Measurements from ENCODE around the gene ANKS4B.
"Not testable (repeated sequence)": the region's sequence is repeated elsewhere in the genome, so short reads cannot be mapped to it uniquely, and the experiment has no call there.

ANKS4B gene

DNA sequence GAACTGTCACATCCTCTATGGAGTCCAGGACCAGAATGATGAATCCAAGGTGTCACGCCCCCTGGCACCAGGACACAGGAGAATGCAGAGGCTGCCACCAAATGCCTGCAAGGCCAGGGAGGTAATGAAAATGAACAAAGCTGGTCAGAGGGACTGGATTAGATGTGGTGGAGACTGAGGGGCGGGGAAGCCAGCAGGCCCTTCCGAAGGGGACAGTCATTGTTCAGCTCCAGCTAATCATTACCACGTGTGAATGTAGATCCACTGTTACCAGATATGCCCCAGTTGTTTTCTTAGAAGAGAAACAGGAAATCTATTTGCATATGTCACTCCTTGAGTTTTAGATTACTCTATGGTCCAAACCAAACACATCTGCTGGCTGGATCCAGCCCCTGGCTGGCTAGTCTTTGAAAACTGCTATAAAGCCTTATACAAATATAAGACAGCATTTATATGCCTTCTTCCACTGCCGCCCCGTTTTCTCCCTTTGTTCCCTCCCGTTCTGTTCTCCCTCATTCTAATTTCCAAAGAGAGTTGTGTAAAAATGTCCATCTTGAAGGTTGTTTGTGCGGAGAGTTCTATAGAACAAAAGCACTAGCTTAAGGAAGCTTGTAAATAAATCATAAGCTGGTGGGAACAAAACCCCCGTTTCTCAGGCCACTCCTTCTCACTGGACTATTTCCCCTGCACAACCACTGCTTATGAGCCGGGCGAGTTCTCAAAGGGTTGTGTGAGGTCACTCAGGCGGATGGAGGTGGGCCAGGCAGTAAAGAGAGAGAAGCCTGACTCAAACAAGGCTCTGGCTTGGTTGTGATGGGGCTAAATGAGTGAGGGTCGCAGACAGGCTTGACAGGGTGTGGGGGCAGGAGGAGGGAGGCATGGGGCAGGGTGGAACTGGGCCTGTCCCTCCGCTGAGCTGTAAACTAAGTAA lies 30.4 kb downstream of the ANKS4B start:
- DNase-seq: no peak

DNA sequence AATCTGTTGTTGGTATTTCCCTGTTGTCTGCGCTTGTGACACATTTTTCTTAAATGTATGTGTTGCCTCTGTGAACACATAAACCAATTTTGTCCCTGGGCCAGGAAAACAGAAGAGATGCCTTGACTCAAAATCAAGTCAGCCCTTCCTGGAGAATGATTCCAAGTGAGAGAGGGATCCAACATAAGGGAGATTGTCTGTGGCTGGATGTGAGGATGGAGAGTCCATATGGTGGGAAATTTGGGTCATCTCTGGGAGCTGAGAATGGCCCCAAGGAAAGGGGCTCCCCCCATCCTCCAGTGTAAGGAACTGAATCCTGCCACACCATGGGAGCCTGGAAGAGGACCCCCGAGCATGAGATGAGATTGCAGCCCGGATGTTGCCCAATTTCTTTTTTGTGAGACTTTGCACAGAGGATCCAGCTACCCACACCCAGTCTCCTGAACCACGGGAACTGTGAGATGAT lies 31.1 kb downstream of the ANKS4B start:
- DNase-seq: no peak

DNA sequence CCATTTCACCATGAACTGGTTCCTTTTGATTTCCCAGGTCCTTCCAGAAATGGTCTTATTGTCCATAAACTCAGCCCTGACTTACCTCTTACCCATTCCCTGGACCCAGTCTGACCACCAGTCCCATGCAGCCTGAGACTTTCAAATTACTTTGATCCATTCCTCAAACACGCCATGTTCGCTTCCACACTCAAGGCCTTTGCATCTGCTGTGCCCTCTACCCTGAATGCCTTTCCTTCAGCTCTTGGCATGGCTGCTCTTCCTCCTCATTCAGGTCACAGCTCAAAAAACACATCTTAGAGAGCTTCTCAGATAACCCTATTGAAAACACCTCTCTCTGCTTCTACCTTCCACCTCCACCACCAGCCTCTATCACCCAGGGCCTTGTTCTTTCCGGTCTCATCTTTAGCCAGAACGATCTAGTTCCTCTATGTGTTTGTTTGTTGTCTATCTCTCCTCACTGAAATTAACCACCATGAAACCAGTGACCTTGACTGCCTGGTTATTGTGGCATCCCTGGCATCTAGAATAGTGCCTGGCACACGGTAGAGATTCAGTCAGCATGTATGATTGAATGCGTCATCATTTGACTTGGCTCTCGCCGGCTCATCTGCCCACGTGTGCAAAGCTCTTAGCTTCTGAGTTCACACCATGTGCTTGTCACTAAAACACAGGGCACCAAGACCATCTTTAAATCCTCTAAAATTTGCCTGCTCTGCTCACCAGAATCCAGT lies 31.8 kb downstream of the ANKS4B start:
- no peak for DNase-seq

DNA sequence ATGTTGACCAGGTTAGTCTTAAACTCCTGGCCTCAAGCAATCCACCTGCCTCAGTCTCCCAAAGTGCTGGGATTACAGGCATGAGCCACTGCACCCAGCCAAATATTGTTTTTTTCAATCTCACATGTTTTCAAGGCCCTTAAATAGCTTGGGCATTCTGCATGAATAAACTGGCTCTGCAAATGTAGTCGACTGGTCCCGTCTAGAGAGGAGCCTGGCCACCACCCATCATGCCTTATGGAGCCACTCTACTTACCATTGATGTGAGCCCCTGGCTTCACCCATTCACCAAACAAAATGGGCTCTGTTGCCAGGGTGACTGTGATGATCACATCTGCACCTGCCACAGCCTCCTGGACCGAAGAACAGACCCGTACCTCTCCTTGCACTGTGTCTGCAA lies 33.8 kb downstream of the ANKS4B start:
- DNase-seq: no peak

DNA sequence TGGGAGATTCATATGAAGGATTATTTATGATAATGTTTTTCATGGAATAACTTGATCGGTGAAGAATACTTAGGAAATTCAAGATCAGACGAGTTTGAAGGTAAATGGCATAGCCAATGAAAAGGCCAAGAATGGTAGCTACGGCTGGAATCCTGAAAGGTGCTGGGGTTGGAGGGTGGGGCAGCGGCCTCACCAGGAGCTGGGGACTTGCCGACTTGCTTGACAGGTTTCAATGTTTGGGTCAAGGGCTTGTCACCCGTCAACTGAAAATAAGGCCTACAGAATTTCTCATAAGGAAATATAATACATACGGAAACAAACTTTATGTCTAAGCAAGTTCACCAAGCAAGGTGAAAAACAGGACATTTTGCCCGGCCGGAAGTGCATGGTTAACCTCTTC lies 34.7 kb downstream of the ANKS4B start:
- DNase-seq: no peak

DNA sequence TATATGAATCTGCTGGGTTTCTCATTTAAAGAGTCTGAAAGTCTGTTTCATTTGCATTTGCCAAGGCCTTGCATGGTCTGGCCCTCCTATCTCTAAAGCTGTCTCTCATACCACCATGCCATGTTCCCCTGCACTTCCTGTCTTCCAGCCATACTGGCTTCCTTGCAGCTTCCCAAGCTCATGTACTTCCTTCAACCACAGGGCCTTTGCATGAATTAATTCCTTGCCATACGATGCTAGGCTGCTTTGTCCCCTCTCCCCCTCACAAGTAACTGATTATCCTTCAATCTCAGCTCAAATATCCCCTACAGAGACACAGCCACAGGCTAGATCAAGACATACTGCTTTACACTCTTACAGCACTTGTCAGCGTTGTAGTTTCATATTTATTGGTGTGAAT lies 38.8 kb downstream of the ANKS4B start:
- DNase-seq: no peak

DNA sequence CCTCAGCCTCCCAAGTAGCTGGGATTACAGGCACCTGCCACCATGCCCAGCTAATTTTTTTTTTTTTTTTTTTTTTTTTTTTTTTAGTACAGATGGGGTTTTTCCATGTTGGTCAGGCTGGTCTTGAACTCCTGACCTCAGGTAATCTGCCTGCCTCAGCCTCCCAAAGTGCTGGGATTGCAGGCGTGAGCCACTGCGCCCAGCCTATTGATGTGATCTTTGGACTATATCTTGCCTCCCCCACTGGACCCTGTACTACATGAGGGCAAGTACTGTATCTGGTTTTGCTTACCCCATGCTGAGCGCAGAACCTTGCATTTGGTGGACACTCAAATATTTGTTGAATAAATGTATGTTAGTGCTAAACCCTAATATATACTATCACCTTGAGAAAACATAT lies 39.3 kb downstream of the ANKS4B start:
- not testable (repeated sequence) for DNase-seq

DNA sequence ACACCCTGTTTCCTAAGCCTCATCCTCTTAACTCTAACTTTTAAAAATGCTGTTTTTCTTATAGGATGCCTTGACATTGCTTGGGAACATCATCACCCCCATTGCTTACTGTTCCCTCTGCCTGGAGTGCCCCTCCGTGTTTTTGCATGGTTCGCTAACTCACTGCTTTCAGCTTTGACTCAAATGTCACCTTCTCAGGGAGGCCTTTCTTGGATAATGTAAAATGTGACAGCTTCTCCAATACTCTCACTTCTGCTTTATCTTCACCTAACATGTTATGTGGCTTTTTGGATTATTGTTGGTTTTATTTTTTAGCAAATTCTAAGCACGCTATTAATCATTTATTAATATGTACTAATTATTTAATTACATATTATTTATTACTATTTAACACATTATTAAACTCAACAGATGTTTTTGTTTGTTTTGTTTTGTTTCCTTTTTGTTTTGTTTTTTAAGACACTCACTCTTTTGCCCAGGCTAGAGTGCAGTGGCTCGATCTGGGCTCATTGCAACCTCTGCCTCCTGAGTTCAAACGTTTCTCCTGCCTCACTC lies 40.8 kb downstream of the ANKS4B start:
- no peak for DNase-seq

DNA sequence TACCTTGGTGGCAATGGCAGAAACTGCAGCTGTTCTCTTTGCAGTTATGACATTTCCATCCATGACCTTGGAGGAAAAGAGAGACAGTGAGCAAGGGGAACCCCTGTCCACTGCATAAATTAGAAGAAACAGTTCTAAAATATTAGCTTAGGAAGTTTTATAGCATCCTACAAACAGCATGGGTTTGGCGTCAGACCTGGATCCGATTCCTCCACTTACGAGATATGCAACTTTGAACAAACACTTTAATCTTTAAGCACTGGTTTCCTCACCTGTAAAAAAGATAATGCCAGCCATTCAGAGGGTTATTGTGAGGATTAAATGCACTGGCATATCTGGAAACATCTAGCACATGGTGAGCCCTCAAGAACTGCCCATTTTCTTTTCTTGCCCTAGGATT lies 42.0 kb downstream of the ANKS4B start:
- no peak for DNase-seq

DNA sequence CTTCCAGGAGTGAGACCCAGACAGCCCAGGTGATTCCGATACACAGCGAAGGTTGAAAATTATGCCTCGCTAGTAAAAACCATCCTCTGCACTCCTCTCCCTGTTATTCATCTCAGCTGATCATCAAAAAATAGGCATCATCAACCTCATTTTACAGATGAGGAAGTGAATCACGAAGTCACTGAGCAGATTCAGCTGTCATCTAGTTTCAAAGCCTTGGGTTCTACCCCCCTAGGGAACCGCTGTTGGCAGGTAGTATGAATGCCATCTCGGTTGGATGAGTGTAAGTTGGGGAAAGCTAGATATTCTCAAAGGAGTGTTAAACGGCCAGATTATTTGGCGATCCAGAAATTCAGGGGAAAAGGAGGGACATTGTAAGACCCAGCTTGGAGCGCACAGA lies 42.6 kb downstream of the ANKS4B start:
- DNase-seq: no peak

DNA sequence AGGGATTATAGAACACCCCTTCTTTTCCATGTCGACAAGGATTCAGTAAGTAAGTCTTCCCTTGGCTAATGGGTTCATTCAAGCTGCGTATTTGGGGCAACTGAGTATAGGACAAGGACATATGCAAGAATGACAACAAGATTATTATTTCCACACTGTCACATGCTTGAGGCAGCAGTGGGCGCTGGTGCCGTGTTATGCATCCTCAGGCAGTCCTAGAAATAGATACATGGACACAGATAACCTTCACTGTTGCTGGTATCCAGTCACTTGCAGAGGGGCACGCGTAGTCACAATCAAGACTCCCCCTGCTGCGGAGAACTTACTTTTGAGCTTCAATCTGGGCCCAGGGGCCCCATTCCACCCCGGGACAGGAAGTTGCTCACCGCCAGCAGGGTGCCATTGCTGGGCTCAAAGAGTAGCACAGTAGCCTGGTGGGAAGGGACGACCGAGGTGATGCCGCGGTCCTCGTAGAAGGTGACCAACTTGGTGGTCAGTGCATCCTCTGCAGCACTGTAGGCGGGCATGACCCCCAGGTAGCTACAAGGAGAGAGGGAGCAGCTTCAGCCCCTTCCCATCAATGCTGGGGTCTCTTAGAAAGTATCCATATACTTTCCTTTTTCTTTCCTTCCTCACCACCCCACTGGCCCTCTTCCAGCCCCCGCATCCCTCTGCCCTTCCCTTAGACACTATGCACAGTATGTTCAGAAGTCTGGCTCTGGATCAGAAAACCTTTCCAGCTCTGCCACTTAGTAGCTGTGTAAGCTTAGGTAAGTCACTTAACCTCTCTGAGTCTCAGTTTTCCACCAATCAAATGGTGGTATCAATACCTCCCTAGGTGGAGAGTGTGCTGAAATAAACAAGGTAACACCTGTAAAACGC lies 43.8 kb downstream of the ANKS4B start:
- no peak for DNase-seq

DNA sequence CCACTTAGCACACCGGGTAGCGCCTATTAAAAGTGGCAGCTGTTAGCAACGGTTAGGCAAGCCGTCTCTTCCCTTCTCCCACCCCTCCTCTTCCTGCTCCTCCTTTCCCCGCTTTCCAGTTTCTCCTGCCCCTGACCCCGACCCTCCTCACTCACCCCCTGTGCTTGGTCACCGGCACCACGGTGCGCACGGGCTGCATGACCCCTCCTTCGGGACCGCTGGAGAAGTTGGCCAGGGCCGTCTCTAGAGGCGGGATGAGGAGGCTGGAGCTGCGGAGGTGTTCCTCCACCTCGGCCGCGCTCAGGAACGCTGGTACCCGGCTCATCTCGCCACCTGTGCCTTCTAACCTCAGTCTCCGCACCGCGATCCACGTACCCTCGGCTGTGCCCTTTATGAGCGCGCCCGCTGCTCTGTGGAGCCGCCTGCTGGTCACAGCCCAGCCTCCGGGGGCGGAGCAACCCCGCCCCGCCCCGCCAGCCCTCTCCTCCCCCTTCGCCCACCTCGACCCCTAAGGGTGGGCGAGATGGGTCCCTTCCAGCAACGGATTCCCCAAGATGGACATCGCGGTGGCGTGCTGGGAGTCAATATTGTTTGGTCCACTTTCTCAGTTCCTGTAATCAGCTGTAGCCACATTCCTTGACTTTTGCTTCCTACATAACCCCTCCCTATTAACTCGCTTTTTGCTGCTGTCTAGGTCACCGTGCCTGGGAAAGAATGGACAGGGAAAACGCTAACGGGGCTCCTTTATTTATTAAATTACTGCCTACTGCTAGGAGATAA lies 44.6 kb downstream of the ANKS4B start, which contains the start of gene CRYM:
Gene CRYM, minus strand, starts transcription at position 364 of the 780 bp plus-strand sequence. Its CDS starts 39 bp downstream, at position 325.
- peak in 2 of 5 donors; percentile 18 to 34 for DNase-seq

DNA sequence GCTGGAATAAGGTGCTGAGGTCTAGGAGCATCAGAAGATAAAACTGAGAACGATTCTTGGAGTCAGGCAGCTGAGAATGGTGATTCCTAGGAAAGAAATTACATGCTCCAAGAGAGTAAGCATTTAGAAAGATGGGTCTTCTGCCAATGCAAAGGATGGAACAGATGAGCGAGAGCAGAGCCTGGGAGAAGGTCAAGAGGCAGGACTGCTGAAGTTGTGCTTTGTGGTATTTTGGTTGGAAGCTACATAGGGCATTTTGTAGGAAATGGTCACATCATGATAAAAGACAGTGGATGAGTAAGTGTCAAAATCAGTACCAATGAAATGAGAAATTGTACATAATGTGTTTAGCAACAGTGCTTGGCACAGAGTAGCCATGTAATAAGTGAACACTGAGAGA lies 46.0 kb downstream of the ANKS4B start:
- DNase-seq: no peak

DNA sequence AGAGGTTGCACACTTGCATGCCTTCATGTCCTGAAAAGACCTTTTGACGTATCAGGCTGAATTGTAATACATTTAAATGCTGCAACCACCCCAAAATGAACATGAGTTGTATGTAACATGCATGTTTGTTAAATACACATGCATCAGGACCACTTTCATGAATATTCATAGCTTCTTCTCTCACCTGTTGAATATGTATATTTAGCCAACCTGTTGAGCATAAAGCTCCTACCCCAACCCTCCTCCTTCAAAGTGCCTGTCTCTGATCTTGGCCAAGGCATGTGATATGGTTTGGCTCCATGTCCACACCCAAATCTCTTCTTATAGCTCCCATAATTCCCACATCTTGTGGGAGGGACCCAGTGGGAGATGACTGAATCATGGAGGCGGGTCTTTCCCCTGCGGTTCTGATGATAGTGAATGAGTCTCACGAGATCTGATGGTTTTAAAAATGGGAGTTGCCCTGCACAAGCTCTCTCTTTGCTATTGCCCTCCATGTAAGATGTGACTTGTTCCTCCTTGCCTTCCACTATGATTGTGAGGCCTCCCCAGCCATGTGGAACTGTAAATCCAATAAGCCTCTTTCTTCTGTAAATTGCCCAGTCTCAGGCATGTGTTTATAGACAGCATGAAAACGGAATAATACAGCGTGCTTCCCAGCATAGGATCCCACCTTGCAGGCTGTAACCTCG lies 48.3 kb downstream of the ANKS4B start:
- no peak for DNase-seq

DNA sequence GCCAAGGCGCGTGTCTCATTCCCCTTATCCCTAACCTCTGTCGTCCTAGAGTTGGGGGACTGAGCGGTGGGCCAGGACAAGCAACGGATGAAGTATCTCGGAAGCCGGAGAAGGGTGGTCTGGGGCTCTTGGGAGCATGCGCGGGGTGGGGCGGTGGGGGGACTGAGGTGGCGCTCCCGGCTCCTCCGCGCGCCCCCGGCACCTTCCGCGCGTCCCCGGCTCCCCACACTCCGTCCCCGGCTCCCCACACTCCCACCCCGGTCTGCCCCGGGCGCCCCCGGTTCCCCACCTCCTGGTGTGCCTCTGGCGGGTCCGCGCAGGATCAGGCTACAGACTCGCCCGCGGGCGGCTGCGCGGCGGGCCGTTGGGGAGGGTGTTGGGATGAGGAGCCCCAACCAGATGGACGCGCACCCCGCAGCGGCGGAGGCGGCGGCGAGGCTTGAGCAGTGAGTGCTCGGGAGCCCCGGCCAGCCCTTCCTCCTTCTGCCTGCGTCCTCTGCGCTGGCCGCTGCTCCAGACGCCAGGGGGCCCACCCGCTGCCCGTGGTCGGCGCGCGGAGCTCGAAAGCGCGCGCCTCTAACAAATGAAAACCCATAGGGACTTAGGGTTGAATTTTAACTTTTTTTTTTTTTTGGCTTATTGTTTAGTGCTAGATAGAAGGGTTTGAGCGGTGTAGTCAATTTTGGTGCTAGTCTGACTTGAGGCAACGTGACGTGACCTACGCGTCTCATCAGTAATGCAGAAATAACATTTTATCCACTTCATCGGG lies 50.2 kb downstream of the ANKS4B start:
- DNase-seq: no peak

DNA sequence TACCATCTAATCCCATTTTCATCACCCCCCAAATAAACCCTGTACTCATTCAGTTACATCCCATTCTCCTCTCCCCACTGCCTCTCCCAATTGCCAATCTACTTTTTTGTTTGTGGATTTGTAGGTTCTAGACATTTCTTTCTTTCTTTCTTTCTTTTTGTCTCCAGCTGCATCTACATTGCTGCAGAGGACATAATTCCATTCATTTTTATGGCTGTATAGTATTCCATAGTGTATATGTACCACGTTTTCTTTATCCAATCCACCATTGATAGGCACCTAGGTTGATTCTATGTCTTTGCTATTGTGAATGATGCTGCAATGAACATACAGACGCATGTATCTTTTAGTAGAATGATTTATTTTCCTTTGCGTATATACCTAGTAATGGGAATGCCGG lies 50.9 kb downstream of the ANKS4B start:
- no peak for DNase-seq

DNA sequence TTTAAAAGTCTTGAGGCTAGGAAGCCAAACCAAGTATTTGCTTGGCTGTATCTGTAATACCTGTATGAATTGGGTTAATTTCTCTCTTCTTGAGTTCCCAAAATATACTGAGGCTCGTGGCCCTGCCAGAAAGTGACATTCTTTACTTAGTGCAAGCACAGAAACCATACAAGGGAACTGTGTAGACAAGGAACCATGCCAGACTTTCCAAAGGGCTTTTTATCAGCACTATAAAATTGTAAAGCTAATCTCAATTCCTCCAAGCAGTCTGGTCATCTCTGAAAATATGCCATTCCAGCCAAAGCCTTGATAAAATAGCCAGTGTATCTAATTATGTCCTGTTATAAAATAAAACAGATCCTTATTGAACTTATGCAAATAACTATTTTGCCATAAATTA lies 51.8 kb downstream of the ANKS4B start:
- no peak for DNase-seq

DNA sequence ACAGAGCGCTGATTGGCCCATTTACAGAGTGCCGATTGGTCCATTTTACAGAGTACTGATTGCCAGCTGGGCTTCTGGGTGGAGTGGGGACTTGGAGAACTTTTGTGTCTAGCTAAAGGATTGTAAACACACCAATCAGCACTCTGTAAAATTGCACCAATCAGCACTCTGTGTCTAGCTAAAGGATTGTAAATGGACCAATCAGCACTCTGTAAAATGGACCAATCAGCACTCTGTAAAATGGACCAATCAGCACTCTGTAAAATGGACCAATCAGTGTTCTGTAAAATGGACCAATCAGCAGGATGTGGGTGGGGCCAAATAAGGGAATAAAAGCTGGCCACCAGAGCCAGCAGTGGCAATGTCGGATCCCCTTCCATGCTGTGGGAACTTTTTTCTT lies 56.3 kb downstream of the ANKS4B start:
- DNase-seq: not testable (repeated sequence)

DNA sequence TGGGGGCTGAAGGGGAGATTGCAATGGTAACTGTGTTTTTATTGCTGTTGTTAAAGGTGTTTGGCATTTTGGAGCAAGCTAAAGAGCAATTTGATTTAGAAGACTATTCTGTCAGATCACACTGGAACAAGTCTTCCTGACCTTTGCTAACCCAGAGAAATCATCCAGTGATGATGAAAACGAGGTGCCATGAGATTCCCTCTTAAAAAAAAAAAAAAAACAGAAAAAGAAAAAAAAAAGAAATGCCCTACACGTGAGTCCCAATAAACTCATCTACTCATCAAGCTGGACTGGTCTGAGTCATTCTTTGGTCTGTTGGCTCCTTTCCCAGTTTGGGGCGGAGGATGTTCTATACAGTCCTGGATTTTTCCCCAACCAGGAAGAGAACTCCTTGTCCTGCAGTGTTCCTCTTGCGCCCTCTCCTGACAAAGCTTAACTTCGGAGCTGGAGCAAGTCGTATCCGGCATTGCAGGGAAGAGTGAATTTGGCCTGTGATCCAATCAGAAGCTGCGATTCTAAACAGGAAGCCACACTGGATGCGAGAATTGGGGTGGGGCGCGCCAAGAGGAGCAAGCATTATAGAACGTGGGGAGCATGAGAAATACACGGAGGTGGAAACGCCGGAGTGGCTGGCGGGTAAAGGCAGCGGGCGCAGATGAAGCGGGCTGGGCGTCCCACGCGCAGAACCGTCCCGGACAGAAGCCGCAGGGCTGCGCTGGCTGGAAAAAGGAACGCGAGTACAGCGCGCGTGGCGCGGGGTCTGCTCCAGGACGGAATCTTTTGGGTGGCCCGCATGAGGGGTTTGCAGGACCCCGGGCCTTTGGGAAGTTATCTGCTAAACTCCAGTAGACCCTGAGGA lies 67.0 kb downstream of the ANKS4B start:
- peak in 1 of 5 donors; percentile 64 for DNase-seq

Measured in T-helper 1 cell (primary cell).